Gastroesophageal sphincter (tissue), 4 donors: ENCODE data around the gene SAP30L. TPM values are rescaled to one million over a fixed set of nuclear protein-coding genes. Genes with fewer than 3 reads are reported as not detected.

Source experiments
- ATAC-seq: fragments of 150-250 bp; one replicate; pipeline ENCODE4 v1.9.1; 2016; ENCODE audit warnings: mild to moderate bottlenecking, moderate library complexity
- H3K27ac ChIP-seq, 4 donors: fragments of 200-600 bp; sonication (generic) in 3 of 4; 1 replicate in 3 of 4; 2 replicates in 1 of 4; pipeline ENCODE4 v1.5.1; 2016 to 2019
- H3K27me3 ChIP-seq: fragments of 200-600 bp; sonication (generic); one replicate; pipeline ENCODE4 v1.5.1; 2019
- H3K36me3 ChIP-seq, 2 donors: fragments of 200-600 bp; sonication (generic); one replicate each; pipeline ENCODE4 v1.5.1; 2019; ENCODE audit warnings: control low read depth in 1 of 2
- H3K4me1 ChIP-seq, 3 donors: fragments of 200-600 bp; sonication (generic); 1 replicate in 2 of 3; 2 replicates in 1 of 3; pipeline ENCODE4 v1.5.1; 2016 to 2019; ENCODE audit warnings: control low read depth in 2 of 3
- H3K4me3 ChIP-seq, 2 donors: fragments of 200-600 bp; sonication (generic); one replicate each; pipeline ENCODE4 v1.5.1; 2019; ENCODE audit warnings: mild to moderate bottlenecking in 1 of 2, moderate library complexity in 1 of 2
- H3K9me3 ChIP-seq, 3 donors: fragments of 200-600 bp; sonication (generic); one replicate each; pipeline ENCODE4 v1.5.1; 2017 to 2019; ENCODE audit warnings: control low read depth in 2 of 3
- CTCF ChIP-seq, 4 experiments: fragments of 200-600 bp in 2 of 4; fragments of 450-650 bp in 2 of 4; sonication (generic) in 1 of 4; IDR thresholded peaks; one replicate each; pipeline ENCODE4 v1.5.1; 2017 to 2019; ENCODE audit warnings: antibody characterized with exemption in 4 of 4, mild to moderate bottlenecking in 2 of 4, moderate library complexity in 2 of 4
- EP300 ChIP-seq: sonication (generic); formaldehyde crosslinking; IDR thresholded peaks from one replicate; pipeline ENCODE4 v1.6.1; 2017; ENCODE audit warnings: antibody characterized with exemption, mild to moderate bottlenecking
- POLR2A ChIP-seq, 2 donors: fragments of 450-650 bp; IDR thresholded peaks; one replicate each; pipeline ENCODE4 v1.6.1; 2017; ENCODE audit warnings: antibody characterized with exemption in 2 of 2, mild to moderate bottlenecking in 2 of 2, moderate library complexity in 1 of 2
- POLR2AphosphoS5 ChIP-seq: sonication (generic); formaldehyde crosslinking; IDR thresholded peaks from one replicate; pipeline ENCODE4 v1.6.1; 2017; ENCODE audit warnings: antibody characterized with exemption
- WGBS, 2 donors: methylation state at CpG; one replicate each; pipeline ENCODE4 v1.1.5; 2018; ENCODE audit warnings: low coverage in 1 of 2; 5-methylcytosine and 5-hydroxymethylcytosine counted together
- total RNA-seq, 4 donors: library from RNA; depleted of rRNA; stranded (reverse); fragments of >200 nt; gene quantifications; one replicate each; pipeline ENCODE4 v1.1.0, GENCODE V29; 2016

The SAP30L gene
- total RNA-seq, 4 donors from 2014 or later: 37.4 to 88.3 (median 68.8) TPM

- Histone ChIP-seq H3K27ac (no peak overlapping the region), H3K36me3 (peaks cover 0 to 15% of the 10 kb centered on the region in 2 donors), H3K9me3 (no peaks in the 10 kb centered on the region), H3K4me3 (no peak overlapping the region), H3K4me1 (no peaks in the 10 kb centered on the region), H3K27me3 (peaks cover 27% of the 10 kb centered on the region)
- no peak for TF ChIP-seq CTCF (IDR thresholded peaks at IDR 0.05)
- TF ChIP-seq POLR2A (IDR thresholded peaks at IDR 0.05): no peak
- TF ChIP-seq POLR2AphosphoS5: no peak
- TF ChIP-seq EP300: no peak
- WGBS, 2 donors: 49 to 65% methylated on average over 4 of the region's 5 CpGs
- no peak for ATAC-seq
These were observed 20.4 kb downstream of the SAP30L start for GRCh38 chr5:154466147-154466546.

GRCh38 chr5:154466671-154467070 is 20.9 kb downstream of the SAP30L start:
- TF ChIP-seq EP300 (no peak), CTCF (IDR thresholded peaks at IDR 0.05) (no peak), POLR2AphosphoS5 (no peak)
- H3K27ac ChIP-seq: no peak overlapping the region
- WGBS, 2 donors: 87 to 100% methylated on average over 2 to 5 of the region's 5 CpGs
- no peaks in the 10 kb centered on the region for H3K4me1 ChIP-seq
- H3K4me3 ChIP-seq: no peak overlapping the region
- peaks cover 33% of the 10 kb centered on the region for H3K27me3 ChIP-seq
- peaks cover 0 to 10% of the 10 kb centered on the region in 2 donors for H3K36me3 ChIP-seq
- ATAC-seq: no peak
- H3K9me3 ChIP-seq: no peaks in the 10 kb centered on the region

GRCh38 chr5:154467655-154468354 is 22.0 kb downstream of the SAP30L start:
- Histone ChIP-seq H3K4me3 (no peak overlapping the region), H3K27me3 (peaks cover 44% of the 10 kb centered on the region), H3K27ac (no peak overlapping the region), H3K9me3 (no peaks in the 10 kb centered on the region), H3K36me3 (peaks cover 0 to 3% of the 10 kb centered on the region in 2 donors), H3K4me1 (peaks cover 0 to 2% (median 0%) of the 10 kb centered on the region in 3 donors)
- WGBS, 2 donors: 43 to 71% methylated on average over 7 to 17 of the region's 18 CpGs
- peak; percentile 78 for ATAC-seq
- TF ChIP-seq POLR2AphosphoS5 (no peak), CTCF (IDR thresholded peaks at IDR 0.05) (peak; percentile 72 to 91 (median 78)), POLR2A (IDR thresholded peaks at IDR 0.05) (no peak)

GRCh38 chr5:154470137-154470536 is 24.3 kb downstream of the SAP30L start:
- H3K27ac ChIP-seq: no peak overlapping the region
- WGBS, 2 donors: 17 to 68% methylated on average over 1 to 2 of the region's 2 CpGs
- no peaks in the 10 kb centered on the region for H3K9me3 ChIP-seq
- no peak overlapping the region for H3K4me3 ChIP-seq
- H3K4me1 ChIP-seq: peaks cover 0 to 24% (median 8%) of the 10 kb centered on the region in 3 donors
- no peak for ATAC-seq
- TF ChIP-seq CTCF (IDR thresholded peaks at IDR 0.05) (no peak), POLR2A (IDR thresholded peaks at IDR 0.05) (no peak), EP300 (no peak)
- no peaks in the 10 kb centered on the region for H3K36me3 ChIP-seq
- H3K27me3 ChIP-seq: peaks cover 67% of the 10 kb centered on the region
